ENCODE results near the gene LCOR. TPM values are rescaled to one million over a fixed set of nuclear protein-coding genes. Genes with fewer than 3 reads are reported as not detected.

Gene LCOR
- total and polyA plus RNA-seq, 9 of the 15 experiments (the other 6 are each of a cell fraction or from before 2014, with no cell fraction given), result 3.6 to 25.2 (median 14.4) TPM

- TF ChIP-seq MGA (IDR thresholded peaks at IDR 0.05) (no peak), NFE2 (IDR thresholded peaks at IDR 0.05; ENCODE audit: low read depth) (no peak), RAD21 (CRISPR knock-in tag; conservative IDR thresholded peaks at IDR 0.05 in 1 of 2, IDR thresholded peaks at IDR 0.05 in 1 of 2) (peak; percentile 46 to 77; a peak in 3 of 4 replicates), EHMT2 (IDR thresholded peaks at IDR 0.05) (peak; percentile 66; the same call in 1 of the 2 replicates), ZBTB40 (IDR thresholded peaks at IDR 0.05) (0 out of 2 replicates have a peak, but pooled peaks have one; percentile 37), ZBTB40 (CRISPR knock-in tag; IDR thresholded peaks at IDR 0.05) (no peak), MCM3 (IDR thresholded peaks at IDR 0.05) (peak; percentile 28; the same call in 1 of the 2 replicates)
These were observed 42.5 kb upstream of the LCOR start (continued) for GRCh38 chr10:96789571-96790108.
